OCI-LY7 (cell line): ENCODE measurements around the gene ACTL7A.

Experiments
- EZH2phosphoT487 ChIP-seq: fragments of 200-600 bp; sonication (generic); IDR thresholded peaks from 2 replicates; pipeline ENCODE4 v1.6.1; 2018; ENCODE audit warnings: low read depth, borderline replicate concordance, mild to moderate bottlenecking, mixed run types, antibody characterized with exemption, low read length, moderate library complexity, mixed read lengths
- TF ChIP-seq, protein P1 (sequence below): fragments of 200-600 bp; sonication (generic); conservative IDR thresholded peaks from 2 replicates; pipeline ENCODE4 v1.5.1; 2014; ENCODE audit warnings: mild to moderate bottlenecking, antibody characterized with exemption, low read length, moderate library complexity, mixed read lengths

GRCh38 chr9:108852079-108852478 is 10.0 kb upstream of the ACTL7A start:
- TF ChIP-seq, protein P1, sequence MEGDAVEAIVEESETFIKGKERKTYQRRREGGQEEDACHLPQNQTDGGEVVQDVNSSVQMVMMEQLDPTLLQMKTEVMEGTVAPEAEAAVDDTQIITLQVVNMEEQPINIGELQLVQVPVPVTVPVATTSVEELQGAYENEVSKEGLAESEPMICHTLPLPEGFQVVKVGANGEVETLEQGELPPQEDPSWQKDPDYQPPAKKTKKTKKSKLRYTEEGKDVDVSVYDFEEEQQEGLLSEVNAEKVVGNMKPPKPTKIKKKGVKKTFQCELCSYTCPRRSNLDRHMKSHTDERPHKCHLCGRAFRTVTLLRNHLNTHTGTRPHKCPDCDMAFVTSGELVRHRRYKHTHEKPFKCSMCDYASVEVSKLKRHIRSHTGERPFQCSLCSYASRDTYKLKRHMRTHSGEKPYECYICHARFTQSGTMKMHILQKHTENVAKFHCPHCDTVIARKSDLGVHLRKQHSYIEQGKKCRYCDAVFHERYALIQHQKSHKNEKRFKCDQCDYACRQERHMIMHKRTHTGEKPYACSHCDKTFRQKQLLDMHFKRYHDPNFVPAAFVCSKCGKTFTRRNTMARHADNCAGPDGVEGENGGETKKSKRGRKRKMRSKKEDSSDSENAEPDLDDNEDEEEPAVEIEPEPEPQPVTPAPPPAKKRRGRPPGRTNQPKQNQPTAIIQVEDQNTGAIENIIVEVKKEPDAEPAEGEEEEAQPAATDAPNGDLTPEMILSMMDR: no peak
- TF ChIP-seq EZH2phosphoT487: no peak
